Sciatic nerve (tissue), 2 donors: Measurements from ENCODE around the gene RAB37. TPM values are rescaled to one million over a fixed set of nuclear protein-coding genes. Genes with fewer than 3 reads are reported as not detected.

Source experiments
- ATAC-seq: fragments of 200-7000 bp; cut with Tn5 transposase; one replicate; pipeline ENCODE4 v1.9.1; 2020; ENCODE audit warnings: mild to moderate bottlenecking, moderate library complexity
- DNase-seq: peaks from one replicate; pipeline ENCODE4 v3.0.0-alpha.2; 2020; ENCODE audit warnings: low spot score
- intact Hi-C: fragments of 100-400 bp; cut with DNase I; formaldehyde crosslinking; loops from one replicate; pipeline ENCODE4 v1.14.2; 2022
- microRNA-seq: library from miRNA; unstranded; fragments of <30 nt; microRNA quantifications from one replicate; pipeline ENCODE4 v1.2.0, GENCODE V29; 2020
- total RNA-seq: library from RNA; stranded (reverse); fragmentation: NEBNext Ultra II Directional; extraction: Animal tissue kit (Norgen Biotek cat#: 25700); gene quantifications from one replicate; pipeline ENCODE4 v1.2.1, GENCODE V29; 2021
- donor health status: DM: no; HTN: no; CAD: no.
- donor health status: DM: no; HTN: no; CAD: no.

Gene RAB37
- total RNA-seq, 1 donor from 2014 or later = 3.6 TPM

GRCh38 chr17:74790161-74791058, 53.4 kb downstream of the RAB37 start:
- ATAC-seq = peak; percentile 45
- intact Hi-C loops = no loop called here
- DNase-seq = no peak

DNA sequence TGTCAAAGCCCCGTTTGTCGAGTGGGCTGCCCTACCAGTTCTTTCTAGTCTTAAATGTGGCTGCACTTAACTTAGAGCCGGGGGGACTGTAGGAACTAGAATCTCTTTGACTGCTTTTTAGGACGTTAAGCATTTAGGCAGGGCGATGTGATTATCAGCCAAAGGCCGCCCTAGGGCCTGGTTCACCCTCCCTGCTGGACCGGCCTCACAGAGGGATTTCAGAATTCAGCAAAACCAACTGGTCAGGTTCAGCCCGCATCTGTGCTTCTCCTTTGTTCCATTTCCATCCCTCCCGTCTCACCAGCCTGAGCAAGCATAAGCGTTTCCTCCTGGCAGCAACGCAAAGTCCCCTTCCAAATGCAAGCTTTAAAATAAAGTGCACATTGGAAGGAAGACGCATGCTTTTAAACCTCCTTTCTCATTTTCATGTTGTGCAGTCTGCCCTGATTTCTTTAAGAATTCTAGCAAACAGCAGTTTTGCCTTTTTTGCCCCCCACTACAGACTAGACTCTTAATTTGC, 55.6 kb downstream of the RAB37 start:
- DNase-seq (no peak), ATAC-seq (no peak)
- intact Hi-C loops = loop anchor here (1.0 kb wide), 1 partner anchor 72 kb away; no protein-coding TSS in a partner anchor

DNA sequence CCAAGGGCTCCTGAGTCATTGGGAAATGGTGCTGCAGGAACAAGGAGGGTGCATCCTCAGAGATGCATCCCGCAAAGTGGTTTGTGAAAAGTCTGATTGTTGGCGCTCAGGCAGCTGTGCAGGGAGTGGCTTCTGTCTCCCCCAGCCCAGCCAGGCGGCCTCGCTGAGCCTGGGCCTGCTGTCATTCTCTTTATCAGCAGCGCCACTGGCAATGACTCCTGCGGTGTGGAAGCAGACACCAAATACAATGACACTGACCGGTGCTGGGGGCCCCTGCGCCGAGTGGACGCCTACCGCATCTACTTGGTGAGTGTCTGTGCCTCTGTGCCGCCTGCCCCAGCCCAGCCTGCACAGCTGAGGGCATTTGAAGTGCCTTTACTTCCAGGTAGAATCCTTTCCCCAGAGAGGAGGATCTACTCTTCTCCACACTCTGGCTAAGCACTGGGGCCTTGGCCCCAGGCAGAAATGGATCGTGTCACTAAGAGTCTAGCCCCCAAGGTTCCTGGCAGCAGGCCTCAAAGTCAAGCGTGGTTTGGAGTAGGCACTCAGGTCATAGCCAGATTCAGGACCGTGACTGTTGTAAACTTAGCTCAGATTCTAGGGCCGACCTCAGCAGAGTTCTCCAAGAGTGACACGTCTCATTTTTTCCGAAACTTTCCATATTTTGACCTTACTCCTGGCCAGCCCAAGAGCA, 58.4 kb downstream of the RAB37 start:
- ATAC-seq (no peak), DNase-seq (no peak)
- intact Hi-C loops = no loop called here

- intact Hi-C loops = no loop called here
- DNase-seq (no peak), ATAC-seq (no peak)
Observed at GRCh38 chr17:74796211-74796610, 59.2 kb downstream of the RAB37 start.

DNA sequence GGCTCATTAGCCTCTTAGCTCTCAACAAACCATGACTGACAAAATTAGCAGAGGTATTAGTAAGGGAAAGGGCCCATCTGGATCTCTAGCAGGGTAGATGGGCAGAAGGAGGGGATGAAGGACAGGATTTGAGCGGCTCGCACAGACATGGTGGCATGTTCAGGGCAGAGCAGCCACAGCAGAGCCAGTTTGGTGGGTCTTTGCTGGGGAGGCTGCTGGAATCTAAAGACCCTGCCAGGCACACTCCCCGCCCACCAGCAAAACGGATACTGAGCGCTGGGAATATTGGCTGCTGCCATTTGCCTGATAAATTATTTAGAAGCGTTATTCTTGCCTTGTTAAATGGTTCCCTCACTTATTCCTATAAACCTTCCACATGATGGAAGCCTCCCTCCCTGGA, 59.8 kb downstream of the RAB37 start:
- intact Hi-C loops = no loop called here
- DNase-seq (no peak), ATAC-seq (no peak)

Small RNA genes within 50 kb of the gene (microRNA-seq; reads per million reads assigned to microRNA genes)
- 23.2 reads per million, percentile 35 among the genes with 10 or more reads in this experiment for gene MIR3615

Other genes starting within 250 kb of the RAB37 start
- gene CD300LB, start 205.8 kb upstream of the RAB37 start, total RNA-seq = 1.2 TPM
- gene CD300C, start 191.1 kb upstream of the RAB37 start, total RNA-seq = 1.7 TPM
- not detected for gene CD300H, start 169.7 kb upstream of the RAB37 start, total RNA-seq
- not detected for gene CD300LD, start 145.0 kb upstream of the RAB37 start, total RNA-seq
- 3.8 TPM for gene CD300E, start 113.5 kb upstream of the RAB37 start, total RNA-seq
- gene CD300LF, start 24.3 kb upstream of the RAB37 start, total RNA-seq = 2.5 TPM
- 39.0 TPM for gene NHERF1, start 11.4 kb downstream of the RAB37 start, total RNA-seq
- gene NAT9, start 39.1 kb downstream of the RAB37 start, total RNA-seq = 50.3 TPM
- gene GRIN2C, start 122.6 kb downstream of the RAB37 start, total RNA-seq = 0.98 TPM
- 6.3 TPM for gene FDXR, start 135.7 kb downstream of the RAB37 start, total RNA-seq
- not detected for gene FADS6, start 156.4 kb downstream of the RAB37 start, total RNA-seq
- gene USH1G, start 186.0 kb downstream of the RAB37 start, total RNA-seq = not detected
- not detected for gene OTOP2, start 187.0 kb downstream of the RAB37 start, total RNA-seq
- gene OTOP3, start 198.6 kb downstream of the RAB37 start, total RNA-seq = not detected
- 16.1 TPM for gene HID1, start 235.5 kb downstream of the RAB37 start, total RNA-seq